Ascending aorta (tissue), 2 donors: Measurements from ENCODE around the gene CLIP4. TPM values are rescaled to one million over a fixed set of nuclear protein-coding genes. Genes with fewer than 3 reads are reported as not detected.

Experiments
- DNase-seq, 2 donors: peaks; one replicate each; pipeline ENCODE4 v3.0.0-alpha.2; 2019; ENCODE audit warnings: low spot score in 2 of 2
- H3K27ac ChIP-seq, 2 donors: fragments of 200-600 bp; sonication (generic); one replicate each; pipeline ENCODE4 v1.5.1; 2016 to 2017; ENCODE audit warnings: mild to moderate bottlenecking in 1 of 2
- H3K27me3 ChIP-seq: fragments of 200-600 bp; sonication (generic); one replicate; pipeline ENCODE4 v1.5.1; 2017
- H3K36me3 ChIP-seq, 2 donors: fragments of 200-600 bp; sonication (generic); one replicate each; pipeline ENCODE4 v1.5.1; 2016
- H3K4me1 ChIP-seq, 2 donors: fragments of 200-600 bp; sonication (generic); one replicate each; pipeline ENCODE4 v1.5.1; 2016 to 2017; ENCODE audit warnings: mild to moderate bottlenecking in 1 of 2
- H3K4me3 ChIP-seq, 2 donors: fragments of 200-600 bp; sonication (generic); one replicate each; pipeline ENCODE4 v1.5.1; 2016 to 2017; ENCODE audit warnings: mild to moderate bottlenecking in 1 of 2
- H3K9me3 ChIP-seq, 2 donors: fragments of 200-600 bp; sonication (generic); one replicate each; pipeline ENCODE4 v1.5.1; 2016
- intact Hi-C: fragments of 100-400 bp; cut with DNase I; formaldehyde crosslinking; loops from one replicate; pipeline ENCODE4 v1.15.1; 2023
- total RNA-seq: library from RNA; depleted of rRNA; stranded (reverse); fragments of >200 nt; gene quantifications from one replicate; pipeline ENCODE4 v1.1.0, GENCODE V29; 2016
- TF ChIP-seq, protein P1 (sequence below), 3 experiments: fragments of 200-600 bp in 2 of 3; fragments of 450-650 bp in 1 of 3; sonication (generic) in 2 of 3; IDR thresholded peaks; one replicate each; pipeline ENCODE4 v1.5.1; 2016 to 2019; ENCODE audit warnings: antibody characterized with exemption in 3 of 3, mild to moderate bottlenecking in 1 of 3, moderate library complexity in 1 of 3

Gene CLIP4
- total RNA-seq, 1 donor from 2014 or later = 9.5 TPM

- TF ChIP-seq, protein P1, sequence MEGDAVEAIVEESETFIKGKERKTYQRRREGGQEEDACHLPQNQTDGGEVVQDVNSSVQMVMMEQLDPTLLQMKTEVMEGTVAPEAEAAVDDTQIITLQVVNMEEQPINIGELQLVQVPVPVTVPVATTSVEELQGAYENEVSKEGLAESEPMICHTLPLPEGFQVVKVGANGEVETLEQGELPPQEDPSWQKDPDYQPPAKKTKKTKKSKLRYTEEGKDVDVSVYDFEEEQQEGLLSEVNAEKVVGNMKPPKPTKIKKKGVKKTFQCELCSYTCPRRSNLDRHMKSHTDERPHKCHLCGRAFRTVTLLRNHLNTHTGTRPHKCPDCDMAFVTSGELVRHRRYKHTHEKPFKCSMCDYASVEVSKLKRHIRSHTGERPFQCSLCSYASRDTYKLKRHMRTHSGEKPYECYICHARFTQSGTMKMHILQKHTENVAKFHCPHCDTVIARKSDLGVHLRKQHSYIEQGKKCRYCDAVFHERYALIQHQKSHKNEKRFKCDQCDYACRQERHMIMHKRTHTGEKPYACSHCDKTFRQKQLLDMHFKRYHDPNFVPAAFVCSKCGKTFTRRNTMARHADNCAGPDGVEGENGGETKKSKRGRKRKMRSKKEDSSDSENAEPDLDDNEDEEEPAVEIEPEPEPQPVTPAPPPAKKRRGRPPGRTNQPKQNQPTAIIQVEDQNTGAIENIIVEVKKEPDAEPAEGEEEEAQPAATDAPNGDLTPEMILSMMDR (IDR thresholded peaks at IDR 0.05) = no peak
- Histone ChIP-seq H3K4me1 (no peaks in the 10 kb centered on the region), H3K4me3 (no peak overlapping the region), H3K36me3 (no peaks in the 10 kb centered on the region), H3K27me3 (no peaks in the 10 kb centered on the region), H3K9me3 (no peaks in the 10 kb centered on the region), H3K27ac (no peak overlapping the region)
- intact Hi-C loops = no loop called here
- no peak for DNase-seq
Measured at GRCh38 chr2:29220506-29221270, 105.5 kb downstream of the CLIP4 start.

GRCh38 chr2:29222381-29223179 lies 107.4 kb downstream of the CLIP4 start:
- no peak for DNase-seq
- TF ChIP-seq, protein P1 (IDR thresholded peaks at IDR 0.05) = no peak
- Histone ChIP-seq H3K9me3 (no peaks in the 10 kb centered on the region), H3K27me3 (no peaks in the 10 kb centered on the region), H3K27ac (no peak overlapping the region), H3K4me1 (no peaks in the 10 kb centered on the region), H3K36me3 (no peaks in the 10 kb centered on the region), H3K4me3 (no peak overlapping the region)
- intact Hi-C loops = no loop called here

GRCh38 chr2:29223257-29223656 lies 108.0 kb downstream of the CLIP4 start:
- DNase-seq = no peak
- intact Hi-C loops = no loop called here
- H3K4me1 ChIP-seq = no peaks in the 10 kb centered on the region

DNA sequence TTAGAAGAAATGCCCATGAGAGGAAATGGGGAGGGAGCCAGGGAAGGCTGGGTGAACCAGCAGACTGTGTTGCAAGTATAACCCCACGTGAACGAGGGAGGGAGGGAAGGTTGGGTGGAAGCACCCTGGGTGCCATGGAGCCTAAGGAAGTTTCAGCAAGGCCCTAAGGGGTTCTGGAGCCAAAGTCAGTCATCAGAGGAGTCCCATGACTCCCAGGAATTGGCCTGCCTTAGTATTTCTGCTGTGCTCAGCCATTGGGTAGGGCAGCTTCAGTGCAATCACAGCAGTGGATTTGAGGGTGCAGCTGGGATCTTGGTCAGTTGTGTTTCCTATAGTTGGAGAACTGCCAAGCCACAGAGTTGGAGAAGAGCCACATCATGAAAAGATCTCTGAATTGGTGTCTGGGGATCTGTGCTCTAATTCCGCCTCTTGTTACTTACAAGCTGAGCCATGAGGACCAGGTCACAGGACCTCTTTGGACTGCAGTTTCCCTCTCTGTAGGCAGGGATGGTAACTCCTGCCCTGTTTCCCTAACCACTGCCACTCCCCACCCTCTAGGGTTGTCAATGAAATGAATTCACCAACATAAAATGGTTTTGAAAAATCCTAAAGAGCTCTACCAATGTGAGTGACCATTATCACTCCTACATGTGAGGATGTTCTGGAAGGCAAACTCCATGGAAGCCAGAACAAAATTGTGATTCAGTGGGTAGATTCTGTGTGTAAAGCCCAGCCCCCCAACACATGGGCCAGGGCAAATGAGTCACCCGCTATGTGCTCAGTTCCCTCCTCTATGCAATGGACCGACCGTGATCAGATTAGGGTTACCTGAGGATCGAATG lies 108.9 kb downstream of the CLIP4 start:
- Histone ChIP-seq H3K27me3 (no peaks in the 10 kb centered on the region), H3K9me3 (no peaks in the 10 kb centered on the region), H3K4me3 (no peak overlapping the region), H3K27ac (no peak overlapping the region), H3K4me1 (no peaks in the 10 kb centered on the region), H3K36me3 (no peaks in the 10 kb centered on the region)
- peak; percentile 17 to 68 for DNase-seq
- intact Hi-C loops = no loop called here
- TF ChIP-seq, protein P1 (IDR thresholded peaks at IDR 0.05) = no peak

More at GRCh38 chr2:29223257-29223656, 108.0 kb downstream of the CLIP4 start:
- TF ChIP-seq, protein P1 (IDR thresholded peaks at IDR 0.05) = no peak
- Histone ChIP-seq H3K27me3 (no peaks in the 10 kb centered on the region), H3K4me3 (no peak overlapping the region), H3K9me3 (no peaks in the 10 kb centered on the region), H3K27ac (no peak overlapping the region), H3K36me3 (no peaks in the 10 kb centered on the region)

GRCh38 chr2:29224693-29225551 lies 109.7 kb downstream of the CLIP4 start:
- intact Hi-C loops = no loop called here

More at GRCh38 chr2:29224693-29225551, 109.7 kb downstream of the CLIP4 start:
- Histone ChIP-seq H3K4me3 (no peak overlapping the region), H3K27ac (no peak overlapping the region), H3K4me1 (no peaks in the 10 kb centered on the region), H3K27me3 (no peaks in the 10 kb centered on the region), H3K36me3 (no peaks in the 10 kb centered on the region), H3K9me3 (no peaks in the 10 kb centered on the region)
- no peak for DNase-seq
- TF ChIP-seq, protein P1 (IDR thresholded peaks at IDR 0.05) = no peak
